UCSD-AML1 (cell line): Measurements from ENCODE around the gene ZNF503.
A peak's percentile ranks its signal among the peaks of the same experiment; 100 is the strongest.

ENCODE experiments used
- DNase-seq: peaks from one replicate; lab custom pipeline; 2025; ENCODE audit not compliant: unreplicated experiment; lab: John Stamatoyannopoulos, UW

Gene ZNF503, protein sequence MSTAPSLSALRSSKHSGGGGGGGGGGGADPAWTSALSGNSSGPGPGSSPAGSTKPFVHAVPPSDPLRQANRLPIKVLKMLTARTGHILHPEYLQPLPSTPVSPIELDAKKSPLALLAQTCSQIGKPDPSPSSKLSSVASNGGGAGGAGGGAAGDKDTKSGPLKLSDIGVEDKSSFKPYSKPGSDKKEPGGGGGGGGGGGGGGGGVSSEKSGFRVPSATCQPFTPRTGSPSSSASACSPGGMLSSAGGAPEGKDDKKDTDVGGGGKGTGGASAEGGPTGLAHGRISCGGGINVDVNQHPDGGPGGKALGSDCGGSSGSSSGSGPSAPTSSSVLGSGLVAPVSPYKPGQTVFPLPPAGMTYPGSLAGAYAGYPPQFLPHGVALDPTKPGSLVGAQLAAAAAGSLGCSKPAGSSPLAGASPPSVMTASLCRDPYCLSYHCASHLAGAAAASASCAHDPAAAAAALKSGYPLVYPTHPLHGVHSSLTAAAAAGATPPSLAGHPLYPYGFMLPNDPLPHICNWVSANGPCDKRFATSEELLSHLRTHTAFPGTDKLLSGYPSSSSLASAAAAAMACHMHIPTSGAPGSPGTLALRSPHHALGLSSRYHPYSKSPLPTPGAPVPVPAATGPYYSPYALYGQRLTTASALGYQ

DNA sequence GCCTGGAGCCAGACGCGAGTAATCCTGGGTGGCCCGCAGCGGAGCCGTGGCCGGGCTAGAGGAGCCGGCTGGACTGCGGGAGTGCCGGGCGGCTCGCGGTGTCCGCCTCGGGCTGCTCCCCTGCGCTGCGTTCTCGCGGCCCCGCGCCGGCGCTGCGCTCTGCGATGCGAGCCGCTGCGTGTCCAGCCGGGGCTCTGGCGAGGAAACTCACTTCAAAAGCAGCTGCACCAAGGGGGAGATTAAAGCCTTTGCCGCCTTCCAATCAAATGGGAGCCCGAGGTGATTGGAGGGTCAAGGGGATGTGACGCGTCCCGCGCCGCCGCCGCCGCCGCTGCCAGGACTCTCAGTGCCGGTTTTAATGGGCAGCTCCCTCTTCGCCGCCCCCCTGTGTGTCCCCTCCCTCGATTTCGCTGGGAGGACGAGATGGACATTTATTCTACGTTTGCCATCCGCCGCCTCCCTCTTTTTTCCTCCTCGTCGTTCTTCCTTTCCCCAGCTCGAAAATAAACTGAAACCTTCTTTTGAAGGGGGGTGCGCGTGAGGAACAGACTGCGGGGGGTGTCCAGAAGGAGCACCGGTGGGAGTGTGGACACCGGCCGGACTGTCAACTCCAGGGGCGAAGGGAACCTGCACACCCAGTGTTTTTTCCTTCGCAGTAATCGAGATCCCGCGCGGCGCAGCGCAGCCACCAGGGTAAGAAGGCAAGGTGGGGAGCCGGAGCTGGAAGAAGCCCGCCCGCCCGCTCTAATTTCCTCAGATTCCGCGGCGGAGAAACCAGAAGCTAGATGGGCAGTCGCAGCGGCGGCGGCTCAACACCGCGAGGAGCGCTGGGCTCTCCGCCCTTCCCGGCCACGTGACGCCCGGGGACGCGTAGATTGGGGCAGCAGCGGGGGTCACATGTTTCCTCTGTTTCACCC is at the start of gene ZNF503:
TSS of gene ZNF503 (minus strand) at position 196 of the 917 bp plus-strand sequence. CDS start 345 bp downstream, outside the sequence.
- DNase-seq = peak; percentile 96

DNA sequence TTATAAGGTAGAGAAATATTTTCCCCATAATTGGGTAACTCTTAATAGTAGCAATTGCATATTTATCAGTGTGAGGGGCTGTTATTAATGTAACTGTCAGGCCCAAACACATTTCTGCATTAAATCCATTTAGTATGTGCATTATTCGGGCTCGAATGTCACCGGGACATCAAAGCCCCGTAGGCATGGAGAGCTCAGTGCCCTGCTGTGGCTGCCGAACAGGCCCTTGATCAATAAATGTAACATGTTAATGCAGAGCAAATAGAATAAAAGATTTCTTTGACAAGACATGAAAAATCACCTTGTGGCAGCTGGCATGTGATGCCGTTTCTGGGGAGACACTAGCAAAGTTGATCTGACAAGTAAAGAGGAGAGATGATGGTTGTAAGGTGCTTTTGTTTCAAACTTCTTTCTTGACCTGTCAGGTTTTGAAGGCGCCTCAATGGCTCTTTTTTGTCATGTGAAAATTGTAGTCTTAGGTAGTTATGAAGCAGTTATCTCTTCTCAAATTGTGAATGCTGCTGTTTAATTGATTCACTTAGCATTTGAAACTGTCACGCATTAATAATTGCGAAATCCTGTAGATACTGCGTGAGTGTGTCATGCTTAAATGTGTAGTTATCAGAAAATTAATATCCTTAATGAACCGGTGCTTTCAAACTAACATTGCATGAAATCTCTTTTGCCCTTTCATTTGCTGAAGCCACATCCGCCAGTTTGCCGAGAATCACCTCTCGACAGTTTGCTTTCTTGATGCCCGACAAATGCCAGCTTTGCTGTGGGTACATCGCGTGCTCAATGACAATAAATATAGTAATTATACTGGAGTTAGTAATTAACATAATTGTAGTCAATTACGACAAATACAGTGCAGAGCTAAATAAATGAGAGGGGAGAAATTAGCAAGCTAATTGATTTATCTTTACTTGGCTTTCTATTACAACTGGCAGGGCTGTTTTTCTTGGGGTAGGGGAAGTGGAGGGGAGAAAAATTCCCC is 49.4 kb upstream of the ZNF503 start:
- DNase-seq = no peak

DNA sequence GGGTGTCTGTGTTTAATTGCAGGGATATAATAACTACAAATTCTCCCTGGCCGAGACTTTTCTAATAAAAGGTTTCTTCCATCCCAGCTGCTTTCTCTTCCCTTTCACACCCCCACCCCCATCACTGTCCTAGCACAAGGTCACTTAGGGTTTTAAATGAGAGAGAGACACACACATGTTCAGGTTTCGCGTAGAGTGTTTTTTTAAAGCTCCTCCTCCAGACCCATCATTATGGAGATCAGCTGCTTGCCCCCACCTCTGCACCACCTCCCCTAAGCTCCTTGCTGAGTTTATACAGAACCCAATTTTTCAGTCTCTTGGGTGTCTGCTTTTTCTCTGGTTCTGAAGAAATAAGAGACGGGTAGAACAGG is 48.5 kb upstream of the ZNF503 start:
- DNase-seq = no peak

DNA sequence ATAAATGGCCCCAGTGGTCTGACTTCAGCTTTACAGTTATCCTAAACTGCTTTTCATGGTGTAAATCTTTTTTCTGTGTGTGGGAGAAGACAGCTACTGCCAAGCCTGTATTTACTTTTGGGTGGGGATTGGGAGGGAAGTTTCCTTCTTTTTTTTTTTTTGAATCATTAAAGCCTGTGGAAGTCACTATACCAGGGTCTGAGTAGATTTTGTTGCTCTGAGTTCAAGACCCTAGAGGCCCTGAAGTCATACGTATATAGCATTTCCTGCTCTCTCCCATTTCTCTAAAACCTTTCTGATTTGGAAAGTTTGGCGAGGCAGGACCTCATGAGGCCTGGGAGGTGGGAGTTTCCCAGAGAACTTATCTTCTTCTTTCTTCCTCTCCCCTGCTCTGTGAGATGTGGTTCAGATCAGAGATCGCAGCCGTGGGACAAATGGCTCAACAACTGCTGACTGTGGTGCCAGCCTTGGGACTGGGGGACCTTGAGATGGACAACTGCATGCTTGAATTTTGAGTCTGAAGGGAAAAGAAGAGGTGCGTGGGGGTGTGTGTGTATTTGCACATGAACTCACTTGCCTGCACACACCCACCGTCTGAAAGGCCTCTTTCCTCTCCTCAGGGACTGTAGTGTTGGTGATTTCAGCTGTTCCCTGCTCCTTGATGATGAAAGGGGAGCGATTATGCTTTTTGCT is 48.0 kb upstream of the ZNF503 start:
- DNase-seq = no peak

DNA sequence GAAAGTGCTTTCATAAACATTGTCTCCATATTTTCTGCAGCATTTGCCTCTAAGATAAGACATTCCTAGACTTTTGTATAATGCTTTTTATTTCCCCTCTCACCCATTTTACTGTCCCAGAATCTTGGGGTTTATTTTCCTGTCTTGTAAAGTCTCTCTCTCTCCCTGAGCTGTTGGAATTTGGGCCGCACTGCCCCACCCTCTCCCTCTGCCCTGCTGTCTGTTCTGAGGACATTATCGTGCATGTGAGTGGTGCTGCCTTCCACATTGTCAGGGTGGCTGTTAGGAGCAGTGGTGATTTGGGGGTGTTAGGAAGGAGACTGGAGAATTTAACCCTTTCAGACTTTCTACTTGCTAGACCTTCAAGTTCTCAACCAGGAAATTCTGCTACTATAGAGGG is 46.6 kb upstream of the ZNF503 start:
- DNase-seq = no peak

DNA sequence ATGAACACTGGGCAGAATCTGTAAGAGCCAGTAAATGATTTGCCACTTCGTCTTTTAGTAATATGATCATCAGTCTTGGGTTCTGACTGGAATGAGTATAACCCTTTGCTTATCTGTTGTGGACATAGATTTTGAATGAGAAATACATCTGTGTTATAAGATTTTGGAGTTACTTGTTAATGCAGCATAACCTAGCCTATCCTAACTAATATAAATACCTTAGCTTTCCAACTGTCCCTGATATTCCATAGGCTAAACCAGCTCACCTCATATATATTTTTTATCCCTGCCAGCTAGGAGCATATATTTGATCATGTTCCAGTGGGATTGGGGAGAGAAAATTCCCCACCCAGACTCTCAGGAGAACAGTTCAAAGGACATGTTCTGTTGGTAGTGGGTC is 44.9 kb upstream of the ZNF503 start:
- DNase-seq = no peak

DNA sequence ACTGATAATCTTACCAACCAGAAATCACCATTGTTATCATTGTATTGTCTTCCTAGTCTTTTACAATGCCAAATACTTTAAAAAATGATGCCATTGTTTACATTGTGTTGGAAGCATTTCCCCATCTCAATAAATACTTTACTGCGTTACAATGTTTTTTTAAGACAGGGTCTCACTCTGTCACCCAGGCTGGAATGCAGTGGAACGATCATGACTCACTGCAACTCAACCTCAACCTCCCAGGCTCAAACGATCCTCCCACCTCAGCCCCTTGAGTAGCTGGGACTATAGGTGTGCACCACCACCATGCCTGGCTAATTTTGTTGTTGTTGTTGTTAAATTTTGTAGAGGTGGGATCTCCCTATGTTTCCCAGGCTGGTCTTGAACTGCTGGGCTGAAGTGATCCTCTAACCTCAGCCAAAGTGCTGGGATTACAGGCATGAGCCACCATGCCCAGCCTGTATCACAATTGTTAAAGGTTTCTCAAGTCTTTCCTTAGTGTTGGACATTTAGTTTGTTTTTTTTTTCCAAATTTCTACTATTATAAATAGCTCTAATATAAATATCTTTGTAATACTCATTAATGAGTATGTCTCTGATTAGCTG is 43.3 kb upstream of the ZNF503 start:
- no peak for DNase-seq

DNA sequence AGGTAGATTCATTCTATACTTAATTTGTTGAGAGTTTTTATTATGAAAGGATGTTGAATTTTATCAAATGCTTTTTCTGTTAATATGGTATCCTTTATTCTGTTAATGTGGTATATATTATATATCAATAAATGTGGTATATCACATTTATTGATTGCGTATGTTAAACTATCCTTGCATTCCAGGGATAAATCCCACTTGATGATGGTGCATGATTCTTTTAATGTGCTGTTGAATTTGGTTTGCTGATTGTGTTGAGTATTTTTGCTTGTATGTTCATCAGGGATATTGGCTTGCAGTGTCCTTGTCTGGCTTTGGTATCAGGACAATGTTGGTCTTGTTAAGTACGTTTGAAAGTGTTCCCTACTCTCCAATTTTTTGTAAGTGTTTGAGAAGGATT is 41.8 kb upstream of the ZNF503 start:
- DNase-seq = no peak

DNA sequence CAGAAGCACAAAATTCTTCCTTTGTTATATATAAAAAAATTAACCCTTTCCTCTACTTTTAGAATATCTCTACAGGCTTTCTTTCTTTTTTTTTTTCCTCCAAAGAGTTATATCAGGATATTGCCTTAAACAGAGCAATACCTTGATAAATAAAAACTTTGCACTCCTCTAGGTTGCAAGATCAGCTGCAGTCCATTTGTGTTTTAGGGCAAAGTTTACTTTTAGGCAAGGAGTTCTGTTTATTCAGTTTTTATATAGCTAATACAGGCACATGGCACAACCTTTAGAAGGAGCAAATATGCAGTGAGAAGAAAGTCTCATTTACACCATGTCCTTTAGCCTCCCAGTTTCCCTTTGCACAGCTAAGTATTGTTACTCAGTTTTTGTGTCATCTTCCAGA is 40.1 kb upstream of the ZNF503 start:
- no peak for DNase-seq

DNA sequence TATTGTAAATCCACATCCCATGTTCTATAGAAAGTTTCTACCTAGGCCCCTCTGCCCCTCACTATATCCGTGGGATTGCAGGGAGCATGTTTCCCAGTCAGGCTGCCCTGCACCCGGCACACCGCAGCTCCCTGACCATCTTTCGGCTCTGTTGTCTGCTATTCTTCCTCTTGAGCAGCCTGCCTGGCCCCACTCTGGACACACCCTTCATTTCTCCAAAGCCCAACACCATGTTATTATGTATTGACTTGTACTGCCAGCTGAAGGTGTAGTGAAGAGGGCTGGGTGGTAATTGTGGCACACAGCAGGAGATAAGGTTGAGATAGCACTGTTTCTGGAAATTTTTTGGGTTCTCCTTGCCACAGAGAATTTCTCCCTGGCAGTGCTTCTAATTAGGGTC is 39.6 kb upstream of the ZNF503 start:
- DNase-seq = no peak

DNA sequence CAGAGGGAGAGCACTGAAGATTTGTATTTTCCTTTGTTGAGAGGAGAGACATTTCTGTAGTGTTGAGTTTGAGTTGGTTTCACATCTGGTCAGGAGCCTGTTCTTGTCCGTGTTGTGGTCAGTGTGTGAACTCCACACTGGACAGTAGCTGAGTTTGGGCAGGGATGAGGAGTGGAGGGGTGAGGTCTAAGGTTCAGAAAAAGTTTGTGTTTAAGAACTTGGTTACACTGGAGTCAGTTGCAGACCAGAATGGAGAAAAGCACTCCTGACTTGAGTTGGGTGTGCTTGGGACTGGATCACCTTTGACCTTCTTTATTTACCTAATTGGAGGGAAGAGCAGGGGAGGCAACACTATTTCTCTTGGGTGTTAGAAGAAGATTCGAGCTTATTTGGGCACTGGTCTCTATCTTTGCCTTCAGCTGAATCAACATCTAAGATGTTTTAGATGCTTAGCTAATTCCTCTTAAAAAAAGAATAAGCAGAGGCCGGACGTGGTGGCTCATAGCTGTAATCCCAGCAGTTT is 38.8 kb upstream of the ZNF503 start:
- no peak for DNase-seq

DNA sequence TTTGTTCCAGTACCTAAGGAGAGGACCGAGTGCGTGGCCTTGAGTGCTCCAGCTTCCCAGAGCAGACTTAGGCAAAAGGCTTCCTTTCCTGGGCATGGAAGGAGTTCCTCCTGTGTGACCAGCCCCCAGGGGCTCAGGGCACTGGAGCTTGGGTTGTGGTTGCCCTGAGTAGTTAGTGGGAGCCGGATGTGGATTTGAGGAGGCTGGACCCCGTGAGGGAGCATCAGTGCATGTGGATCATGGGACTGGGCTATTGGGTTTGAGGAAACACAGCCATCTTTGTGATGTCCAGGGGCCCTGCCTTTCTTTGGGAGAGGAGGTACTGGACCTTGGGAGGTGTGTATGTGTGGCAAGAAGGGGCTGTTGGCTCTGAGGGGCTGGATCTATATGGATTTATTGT is 38.2 kb upstream of the ZNF503 start:
- no peak for DNase-seq

DNA sequence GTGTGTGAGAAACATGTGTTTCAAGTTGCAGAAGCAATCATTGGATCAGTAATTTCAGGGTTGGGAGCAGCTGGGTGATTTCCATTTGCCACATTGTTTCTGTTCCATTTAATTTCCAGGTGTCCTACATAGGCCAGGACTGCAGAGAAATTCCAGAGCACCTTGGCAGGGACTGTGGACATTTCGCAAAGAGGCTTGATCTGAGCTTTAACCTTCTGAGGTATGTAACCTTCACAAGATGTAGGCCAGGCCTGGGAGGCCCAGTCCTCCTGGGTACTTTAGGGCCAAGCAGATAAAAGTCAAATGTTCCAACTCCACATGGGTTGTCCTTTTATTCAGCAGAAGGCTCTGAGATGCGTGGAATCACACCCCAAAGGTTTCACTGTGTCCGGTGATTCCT is 36.7 kb upstream of the ZNF503 start:
- no peak for DNase-seq

DNA sequence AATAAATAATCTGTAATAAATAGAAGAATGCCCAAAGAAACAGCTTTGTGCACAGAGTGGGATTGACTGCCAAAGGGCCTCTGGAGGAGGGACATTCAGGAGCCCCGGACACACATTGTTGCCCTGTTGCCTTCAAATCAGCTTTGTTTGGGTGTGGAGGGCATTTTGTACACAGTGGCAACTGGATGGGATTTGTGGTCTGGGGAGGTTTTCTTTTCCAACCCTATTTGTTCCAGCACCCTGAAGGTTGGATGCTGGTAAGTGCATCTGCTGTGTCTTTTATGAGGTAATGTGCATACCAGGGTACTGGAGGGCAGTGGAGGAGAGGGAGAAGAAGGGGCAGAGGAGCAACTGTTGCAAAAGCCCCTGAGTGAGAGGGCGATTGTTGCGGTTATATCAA is 36.1 kb upstream of the ZNF503 start:
- DNase-seq = no peak

DNA sequence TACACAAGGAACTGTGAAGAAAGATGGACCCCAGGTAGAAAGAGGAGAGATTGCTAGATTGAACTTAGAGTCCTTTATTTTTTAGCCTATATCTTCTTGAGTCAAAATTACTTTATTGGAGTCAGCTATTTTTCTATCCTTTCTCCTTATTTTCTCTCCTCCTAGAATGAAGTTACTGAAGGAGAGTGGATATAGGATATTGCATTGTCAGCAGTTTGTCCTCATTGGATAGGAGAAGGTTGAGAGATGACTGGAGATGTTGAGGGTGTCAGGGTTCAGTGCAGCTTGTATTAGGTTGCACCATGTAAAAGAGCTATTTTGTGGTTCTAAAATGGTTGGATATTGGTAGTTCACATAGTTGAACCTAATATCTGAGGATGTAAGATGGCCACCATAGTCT is 35.3 kb upstream of the ZNF503 start:
- no peak for DNase-seq

DNA sequence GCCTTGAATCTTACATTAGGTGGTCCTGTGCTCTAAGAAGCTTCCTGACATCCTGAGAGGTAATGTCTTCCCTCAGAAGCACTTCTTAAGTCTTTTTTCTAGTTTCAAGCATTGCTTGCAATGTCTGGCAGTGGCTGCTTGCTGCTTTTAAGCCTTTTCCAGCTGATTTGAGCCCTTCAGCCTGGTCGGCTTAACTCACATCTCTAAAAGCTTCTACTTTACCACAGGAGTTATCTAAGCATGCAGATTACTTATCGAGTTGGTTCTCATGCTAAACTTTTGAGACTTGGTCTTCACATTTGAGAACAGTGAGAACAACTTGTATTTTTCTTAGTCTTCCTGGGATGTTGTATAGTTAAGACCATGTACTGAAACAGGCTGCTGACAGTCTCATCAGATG is 33.7 kb upstream of the ZNF503 start:
- no peak for DNase-seq

DNA sequence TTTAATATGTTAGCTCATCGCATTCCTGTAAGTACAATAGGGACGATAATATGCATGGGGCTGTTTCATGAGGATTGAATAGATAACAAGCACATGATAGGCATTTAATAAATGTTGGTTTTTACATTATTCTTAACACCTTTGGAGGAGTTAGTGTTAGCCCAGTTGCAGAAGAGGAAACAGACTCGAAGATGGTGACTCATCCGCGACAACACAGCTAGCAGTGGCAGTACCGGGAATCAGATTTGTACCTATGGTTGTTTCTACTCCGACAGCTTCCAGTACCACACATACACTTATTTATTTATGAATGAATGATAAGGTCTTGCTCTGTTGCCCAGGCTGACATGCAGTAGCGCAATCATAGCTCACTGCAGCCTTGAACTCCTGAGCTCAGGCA is 32.7 kb upstream of the ZNF503 start:
- no peak for DNase-seq

DNA sequence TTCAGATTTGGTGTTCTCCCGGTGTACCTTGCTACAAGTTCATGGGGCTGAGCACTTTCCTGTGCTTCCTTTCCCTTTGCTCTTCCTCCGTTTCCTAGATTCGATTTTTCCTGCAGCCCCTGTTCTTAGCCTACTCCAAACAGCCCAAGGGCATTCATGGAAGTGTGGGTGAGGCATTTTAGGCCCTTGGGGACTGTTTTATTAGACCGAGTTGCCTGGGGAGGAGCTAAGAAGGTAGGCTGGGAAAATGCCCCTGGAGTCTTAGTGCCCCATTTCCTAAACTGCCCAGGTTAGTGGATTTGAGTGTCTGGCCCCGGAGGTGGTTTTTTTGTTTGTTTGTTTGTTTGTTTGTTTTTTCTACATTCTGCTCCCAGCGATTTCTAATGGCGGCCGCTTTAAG is 31.7 kb upstream of the ZNF503 start:
- no peak for DNase-seq

DNA sequence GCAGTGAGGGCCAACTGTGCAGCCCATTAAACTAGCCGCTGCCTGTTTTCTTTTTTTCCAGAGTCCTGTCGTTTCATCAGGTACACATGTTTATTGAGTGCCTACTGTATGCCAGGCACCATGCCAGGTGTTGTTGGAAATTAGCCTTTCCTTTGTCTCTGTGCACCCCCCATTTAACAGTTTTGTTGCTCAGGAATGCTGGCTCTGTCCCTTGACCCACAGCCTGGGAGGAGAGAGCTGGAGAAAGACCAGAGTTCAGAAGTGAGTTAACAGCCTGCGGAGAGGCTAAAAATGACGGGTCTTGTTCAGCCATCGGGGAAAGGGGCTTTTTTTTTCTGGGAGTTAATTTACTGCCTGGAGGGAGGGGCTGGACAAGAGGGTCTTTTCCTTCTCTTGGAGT is 31.2 kb upstream of the ZNF503 start:
- no peak for DNase-seq
